GM19372 (cell line): Measurements from ENCODE around the gene ASB13.
"Not testable (repeated sequence)": the region's sequence is repeated elsewhere in the genome, so short reads cannot be mapped to it uniquely, and the experiment has no call there.

Source experiments
- ATAC-seq: cut with Tn5 transposase; IDR thresholded peaks from one replicate; pipeline ENCODE4 v1.9.1; 2021; ENCODE audit warnings: mild to moderate bottlenecking, low read depth, moderate library complexity; ENCODE audit not compliant: unreplicated experiment

ASB13 gene

GRCh38 chr10:5593347-5593746 lies 73.0 kb downstream of the ASB13 start:
- not testable (repeated sequence) for ATAC-seq

- ATAC-seq = no peak
These were observed 74.3 kb downstream of the ASB13 start for GRCh38 chr10:5592070-5592469.

GRCh38 chr10:5591336-5591824 lies 75.0 kb downstream of the ASB13 start:
- no peak for ATAC-seq

GRCh38 chr10:5590816-5591215 lies 75.6 kb downstream of the ASB13 start:
- no peak for ATAC-seq

- no peak for ATAC-seq
These were observed 76.5 kb downstream of the ASB13 start for GRCh38 chr10:5589661-5590511.

GRCh38 chr10:5589011-5589660 lies 77.3 kb downstream of the ASB13 start:
- ATAC-seq = no peak
